ENCODE measurements around the gene PLSCR1. TPM values are rescaled to one million over a fixed set of nuclear protein-coding genes. Genes with fewer than 3 reads are reported as not detected.

The PLSCR1 gene
- polyA plus RNA-seq (ENCODE audit: insufficient read length) = 23.7 TPM

GRCh38 chr3:146544002-146544928, at the start of gene PLSCR1:
Gene PLSCR1, minus strand, starts transcription at chr3:146544607. Its CDS starts 8,055 bp downstream, at chr3:146536552.
- peak; percentile 86 for DNase-seq

GRCh38 chr3:146593776-146594175, 49.4 kb upstream of the PLSCR1 start:
- DNase-seq = no peak

- DNase-seq = no peak
Observed at GRCh38 chr3:146590521-146590920, 46.1 kb upstream of the PLSCR1 start.

- DNase-seq = peak; percentile 34
Observed at GRCh38 chr3:146589899-146590508, 45.6 kb upstream of the PLSCR1 start.

GRCh38 chr3:146585156-146585555, 40.7 kb upstream of the PLSCR1 start:
- DNase-seq = no peak

GRCh38 chr3:146581951-146582467, 37.6 kb upstream of the PLSCR1 start:
- no peak for DNase-seq

- no peak for DNase-seq
Observed at GRCh38 chr3:146581080-146581601, 36.7 kb upstream of the PLSCR1 start.

- DNase-seq = peak; percentile 31
Observed at GRCh38 chr3:146577662-146578061, 33.3 kb upstream of the PLSCR1 start.

GRCh38 chr3:146575636-146576035, 31.2 kb upstream of the PLSCR1 start:
- peak; percentile 12 for DNase-seq

GRCh38 chr3:146574173-146574572, 29.8 kb upstream of the PLSCR1 start:
- no peak for DNase-seq

- DNase-seq = no peak
Observed at GRCh38 chr3:146569314-146569713, 24.9 kb upstream of the PLSCR1 start.

GRCh38 chr3:146566138-146566537, 21.7 kb upstream of the PLSCR1 start:
- DNase-seq = no peak

- no peak for DNase-seq
Observed at GRCh38 chr3:146561879-146562278, 17.5 kb upstream of the PLSCR1 start.

- DNase-seq = no peak
Observed at GRCh38 chr3:146561463-146561862, 17.1 kb upstream of the PLSCR1 start.

GRCh38 chr3:146560678-146561077, 16.3 kb upstream of the PLSCR1 start:
- DNase-seq = no peak

- DNase-seq = no peak
Observed at GRCh38 chr3:146559388-146559787, 15.0 kb upstream of the PLSCR1 start.

- no peak for DNase-seq
Observed at GRCh38 chr3:146558781-146559180, 14.4 kb upstream of the PLSCR1 start.

GRCh38 chr3:146557745-146558144, 13.3 kb upstream of the PLSCR1 start:
- no peak for DNase-seq

- no peak for DNase-seq
Observed at GRCh38 chr3:146555311-146555710, 10.9 kb upstream of the PLSCR1 start.

GRCh38 chr3:146554151-146554760, 9.8 kb upstream of the PLSCR1 start:
- DNase-seq = no peak

GRCh38 chr3:146550743-146551510, 6.5 kb upstream of the PLSCR1 start:
- no peak for DNase-seq

- no peak for DNase-seq
Observed at GRCh38 chr3:146550070-146550615, 5.7 kb upstream of the PLSCR1 start.
